Umbilical cord (tissue), 2 donors: ENCODE measurements around the gene RAB36. TPM values are rescaled to one million over a fixed set of nuclear protein-coding genes. Genes with fewer than 3 reads are reported as not detected.

Experiments
- DNase-seq: peaks from one replicate; pipeline ENCODE4 v3.0.0-alpha.2; 2015; ENCODE audit warnings: low spot score
- total RNA-seq: library from RNA; depleted of rRNA; stranded (reverse); fragments of >200 nt; gene quantifications from one replicate; pipeline ENCODE4 v1.2.3, GENCODE V29; 2014; ENCODE audit warnings: low replicate concordance; ENCODE audit not compliant: insufficient read depth

RAB36 gene
- total RNA-seq, 1 donor from 2014 or later: 1.7 TPM

GRCh38 chr22:23180893-23181720, 35.8 kb downstream of the RAB36 start:
- no peak for DNase-seq

GRCh38 chr22:23181721-23182308, 36.5 kb downstream of the RAB36 start:
- no peak for DNase-seq

GRCh38 chr22:23182309-23183060, 37.2 kb downstream of the RAB36 start:
- no peak for DNase-seq

- DNase-seq: peak; percentile 67
Measured at GRCh38 chr22:23183061-23183698, 37.9 kb downstream of the RAB36 start.

- no peak for DNase-seq
Measured at GRCh38 chr22:23184100-23184763, 39.0 kb downstream of the RAB36 start.

- DNase-seq: no peak
Measured at GRCh38 chr22:23184764-23185113, 39.5 kb downstream of the RAB36 start.

GRCh38 chr22:23187211-23187610, 41.9 kb downstream of the RAB36 start:
- DNase-seq: no peak

- no peak for DNase-seq
Measured at GRCh38 chr22:23187871-23188700, 42.8 kb downstream of the RAB36 start.

- DNase-seq: no peak
Measured at GRCh38 chr22:23190526-23190925, 45.2 kb downstream of the RAB36 start.

- DNase-seq: no peak
Measured at GRCh38 chr22:23192133-23192532, 46.9 kb downstream of the RAB36 start.

- DNase-seq: no peak
Measured at GRCh38 chr22:23192558-23192957, 47.3 kb downstream of the RAB36 start.

GRCh38 chr22:23193196-23193827, 48.0 kb downstream of the RAB36 start:
- DNase-seq: no peak

- DNase-seq: no peak
Measured at GRCh38 chr22:23193882-23194281, 48.6 kb downstream of the RAB36 start.

- DNase-seq: no peak
Measured at GRCh38 chr22:23196165-23196564, 50.9 kb downstream of the RAB36 start.

GRCh38 chr22:23197836-23198235, 52.6 kb downstream of the RAB36 start:
- no peak for DNase-seq

GRCh38 chr22:23199159-23199558, 53.9 kb downstream of the RAB36 start:
- DNase-seq: no peak

GRCh38 chr22:23200898-23201297, 55.6 kb downstream of the RAB36 start:
- DNase-seq: no peak

- DNase-seq: no peak
Measured at GRCh38 chr22:23202812-23203451, 57.7 kb downstream of the RAB36 start.

GRCh38 chr22:23203452-23204124, 58.3 kb downstream of the RAB36 start:
- no peak for DNase-seq
